HG03521 (cell line): ENCODE measurements around the gene IGLON5.

Source experiments
- ATAC-seq: cut with Tn5 transposase; IDR thresholded peaks from one replicate; pipeline ENCODE4 v1.9.1; 2021; ENCODE audit warnings: mild to moderate bottlenecking, moderate library complexity; ENCODE audit not compliant: unreplicated experiment

IGLON5 gene

DNA sequence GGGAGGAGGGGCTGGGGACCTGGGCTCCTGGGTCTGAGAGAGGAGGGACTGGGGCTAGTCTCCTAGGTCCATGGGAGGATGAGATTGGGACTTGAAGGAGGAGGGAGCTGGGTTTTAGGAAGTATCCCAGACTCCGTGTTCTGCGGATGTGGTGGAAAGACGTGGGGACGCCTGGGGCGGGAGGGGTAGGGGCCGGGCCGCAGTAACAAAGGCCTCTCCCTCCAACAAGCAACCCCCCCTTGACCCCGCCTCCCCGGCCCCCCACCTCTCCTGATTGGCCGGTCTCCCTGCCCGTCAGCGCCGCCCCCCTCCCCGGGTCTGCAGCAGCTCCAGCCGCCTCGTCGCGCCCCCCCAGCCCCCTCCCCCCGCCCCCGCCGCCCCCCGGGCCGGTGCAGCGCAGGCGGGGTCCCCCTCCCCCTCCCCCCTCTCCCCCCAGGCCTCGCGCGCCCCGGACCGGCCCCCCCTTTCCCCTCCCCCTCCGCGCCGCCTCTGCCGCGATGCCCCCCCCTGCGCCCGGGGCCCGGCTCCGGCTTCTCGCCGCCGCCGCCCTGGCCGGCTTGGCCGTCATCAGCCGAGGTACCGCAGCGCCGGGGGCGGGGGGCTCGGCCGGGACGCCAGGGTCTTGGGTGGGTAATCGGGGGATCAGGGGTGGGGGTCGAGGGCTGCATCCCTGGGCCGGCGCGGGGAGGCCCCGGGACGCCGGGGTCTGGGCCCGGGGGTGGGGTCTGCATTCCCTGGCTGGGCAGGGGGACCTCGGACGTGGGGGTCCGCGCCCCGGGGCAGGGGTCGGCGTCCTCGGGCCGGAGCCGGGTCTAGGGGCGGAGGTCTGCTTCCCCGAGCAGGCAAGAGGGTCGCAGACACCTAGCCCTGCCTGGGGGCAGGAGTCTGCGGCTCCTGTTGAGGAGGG lies at the start of gene IGLON5:
Gene IGLON5, plus strand, starts transcription at position 294 of the 907 bp plus-strand sequence. Its CDS starts 204 bp downstream, at position 498.
- no peak for ATAC-seq

DNA sequence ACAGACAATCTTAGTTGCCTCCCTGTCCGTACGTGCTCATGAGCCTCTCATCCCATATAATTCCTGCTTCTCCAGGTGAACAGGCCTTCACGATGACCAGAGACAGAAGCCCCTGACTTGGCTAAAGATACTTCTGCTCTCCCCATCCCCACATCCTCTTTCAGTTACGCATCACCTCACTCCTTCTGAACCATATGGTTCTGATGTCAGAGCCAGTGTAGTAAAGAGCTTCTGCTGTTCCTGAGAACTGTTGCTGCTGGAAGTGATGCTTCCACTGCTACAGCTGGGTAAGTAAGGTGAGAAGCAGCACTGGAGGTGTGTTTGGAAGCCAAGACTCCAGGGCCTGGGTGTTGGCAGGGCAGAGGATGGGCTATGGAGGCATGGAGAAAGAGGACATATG lies 47.6 kb upstream of the IGLON5 start:
- ATAC-seq: no peak

DNA sequence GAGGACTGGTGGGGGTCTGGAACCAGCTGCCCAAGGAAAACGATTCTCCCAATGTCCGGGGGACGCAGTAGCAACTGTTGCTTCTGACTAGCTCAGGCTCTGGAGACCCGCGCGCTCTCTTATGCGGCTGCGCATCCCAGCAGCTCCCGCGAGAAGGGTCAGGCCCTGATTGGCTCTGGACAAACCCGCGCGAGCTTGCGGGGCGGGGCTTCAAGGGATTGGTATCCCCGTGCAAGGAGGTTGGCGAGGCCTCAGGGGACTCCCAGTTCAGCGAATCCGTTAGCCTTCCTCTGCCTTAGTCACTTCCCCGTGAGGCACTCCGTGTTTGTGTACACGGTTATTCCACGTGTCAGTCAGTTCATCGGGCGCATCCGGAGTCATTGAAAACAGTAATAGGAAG lies 40.4 kb upstream of the IGLON5 start:
- ATAC-seq: no peak

DNA sequence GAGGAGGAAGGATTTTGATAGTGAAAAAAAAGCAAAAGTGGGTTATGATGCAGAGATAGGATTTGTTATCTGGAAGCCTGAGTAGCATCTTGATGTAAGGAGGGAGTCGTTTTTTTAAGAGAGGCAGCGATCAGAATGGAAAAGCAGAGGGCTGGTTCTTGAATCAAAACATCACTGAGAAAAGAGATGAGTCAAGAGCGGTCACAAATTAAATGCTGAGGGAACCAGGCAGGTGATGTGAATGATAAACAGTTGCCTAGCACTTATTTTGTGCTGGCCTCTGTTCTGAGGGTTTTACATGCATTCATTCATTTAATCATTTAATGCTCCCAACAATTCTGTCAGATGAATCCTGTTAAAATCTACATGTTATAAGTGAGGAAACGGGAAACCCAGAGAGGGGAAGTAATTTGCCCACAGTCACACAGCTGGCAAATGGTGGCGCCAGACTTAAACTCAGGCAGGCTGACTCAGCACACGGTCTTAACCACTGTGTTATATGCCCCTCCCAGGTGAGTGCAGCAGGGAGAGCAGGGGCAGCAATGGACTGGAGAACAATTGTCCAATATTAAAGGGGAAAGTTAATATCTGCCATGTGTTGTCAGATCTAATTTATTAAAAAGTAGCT lies 39.1 kb upstream of the IGLON5 start:
- no peak for ATAC-seq

DNA sequence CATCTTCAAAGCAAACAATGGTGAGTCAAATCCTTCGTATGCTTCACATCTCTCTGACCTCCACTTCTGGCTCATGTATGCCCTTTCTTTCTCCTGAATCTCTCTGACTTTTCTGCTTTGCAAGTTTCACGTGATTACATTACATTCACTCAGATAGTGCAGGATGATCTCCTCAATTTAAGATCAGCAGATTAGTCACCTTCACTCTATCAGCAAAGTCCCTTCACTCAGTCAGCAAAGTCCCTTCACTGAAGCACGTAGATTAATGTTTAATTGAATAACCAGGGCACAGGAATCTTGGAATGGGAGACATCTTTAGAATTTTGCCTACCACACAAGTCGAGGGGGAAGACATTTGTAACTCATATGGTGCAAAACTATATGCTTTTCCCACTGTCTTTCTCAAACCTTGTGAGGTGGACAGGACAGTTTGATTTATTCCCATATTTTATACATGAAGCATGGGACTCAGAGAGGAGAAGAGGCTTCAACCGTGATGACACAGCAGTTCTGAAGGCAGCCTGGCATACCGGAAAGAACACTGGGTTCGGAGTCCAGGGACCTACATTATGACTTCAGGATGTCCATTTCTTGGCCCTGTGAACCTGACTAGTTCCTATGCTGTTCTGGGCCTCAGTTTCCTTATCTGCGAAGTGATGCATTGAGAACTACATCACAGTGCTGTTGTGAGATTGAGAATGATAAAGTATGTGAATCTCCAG lies 37.2 kb upstream of the IGLON5 start:
- no peak for ATAC-seq

DNA sequence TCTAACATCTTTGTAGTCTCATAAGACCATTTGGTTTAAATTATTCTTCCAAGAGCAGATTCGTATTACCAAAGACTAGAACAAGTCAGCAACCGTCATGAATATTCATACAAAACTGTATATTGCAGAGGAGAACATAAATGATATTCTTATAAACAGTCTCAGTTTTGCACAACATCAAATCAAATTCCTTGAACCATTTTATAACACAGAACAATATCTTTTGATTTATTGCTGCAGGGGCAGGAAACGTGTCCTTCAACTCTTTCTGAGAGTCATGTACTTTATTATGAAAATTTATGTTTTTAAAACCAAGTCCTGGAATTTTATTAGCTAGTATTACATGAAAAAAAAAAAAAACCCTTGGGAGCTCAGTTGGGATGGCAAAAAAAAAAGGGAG lies 34.3 kb upstream of the IGLON5 start:
- no peak for ATAC-seq

DNA sequence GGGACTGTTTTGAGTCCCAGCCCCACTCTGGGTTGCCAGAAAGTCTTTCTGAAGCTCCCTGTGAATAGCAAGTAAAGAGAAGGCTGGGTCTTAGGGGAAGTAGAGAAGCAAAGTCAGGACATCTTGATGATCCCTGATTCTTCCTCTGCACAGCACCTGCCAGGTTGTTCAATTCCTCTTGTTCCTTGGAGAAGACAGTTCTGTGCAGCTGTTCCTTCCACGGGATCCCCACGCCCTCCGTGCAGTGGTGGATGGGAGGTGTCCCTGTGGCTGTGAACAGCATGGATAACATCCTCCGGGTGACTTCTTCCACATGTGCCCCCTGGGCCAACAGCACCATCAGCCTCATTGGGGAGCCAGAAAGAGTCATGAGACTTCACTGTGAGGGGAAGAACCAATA lies 29.1 kb upstream of the IGLON5 start:
- no peak for ATAC-seq

DNA sequence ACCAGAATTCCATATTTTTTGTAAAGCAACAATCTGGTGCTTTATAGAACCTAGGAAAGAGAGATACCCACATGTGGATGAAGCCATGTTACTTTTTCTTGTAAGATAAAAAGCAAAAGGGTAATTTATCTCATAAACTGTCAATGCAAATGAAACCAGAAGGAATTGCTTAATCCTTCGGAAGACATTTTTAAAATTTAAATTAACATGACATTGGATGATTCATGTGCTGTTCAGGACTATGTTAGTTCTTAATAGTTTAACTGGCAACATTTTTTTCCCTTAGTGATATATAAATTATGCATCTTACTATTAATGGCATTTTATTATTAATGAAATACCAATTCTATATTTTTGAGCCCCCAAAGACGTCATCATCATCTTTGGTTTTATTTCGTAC lies 25.8 kb upstream of the IGLON5 start:
- no peak for ATAC-seq

DNA sequence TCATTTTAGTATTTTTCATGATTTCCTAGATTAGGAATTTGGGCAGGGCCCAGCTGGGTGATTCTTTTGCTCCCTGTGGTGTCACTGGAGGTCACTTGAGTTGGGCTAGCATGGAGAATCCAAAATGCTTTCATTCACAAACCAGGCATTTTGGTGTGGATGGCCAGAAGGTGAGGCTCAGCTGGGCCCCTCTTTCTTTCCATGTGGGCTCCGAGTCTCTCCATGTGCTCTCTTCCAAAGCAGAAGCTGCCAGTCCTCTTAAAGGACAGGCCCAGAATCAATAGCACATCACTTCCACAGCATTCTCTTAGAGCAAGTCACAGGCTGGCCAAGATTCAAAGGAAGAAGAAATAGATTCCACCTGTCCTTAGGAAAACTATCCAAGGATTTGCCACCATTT lies 21.8 kb upstream of the IGLON5 start:
- no peak for ATAC-seq

DNA sequence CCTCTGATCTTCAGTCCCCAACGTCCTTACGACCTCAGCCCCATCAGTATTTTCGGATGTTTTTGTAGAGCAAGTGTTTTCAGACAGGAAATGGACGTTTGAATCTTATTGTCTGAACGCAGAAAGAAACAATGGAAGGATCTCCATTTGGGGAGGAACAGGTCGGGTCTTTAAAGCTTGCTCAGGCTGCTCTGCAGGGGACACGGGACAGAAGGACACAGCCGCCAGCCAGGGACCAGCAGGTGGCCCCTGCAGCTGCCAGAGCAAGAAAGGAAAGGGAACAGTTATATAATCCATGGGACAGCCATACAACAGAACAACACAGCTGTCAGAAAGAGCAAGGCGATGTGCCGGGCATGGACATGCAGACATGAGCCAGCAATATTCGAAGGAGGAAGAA lies 18.5 kb upstream of the IGLON5 start:
- no peak for ATAC-seq

DNA sequence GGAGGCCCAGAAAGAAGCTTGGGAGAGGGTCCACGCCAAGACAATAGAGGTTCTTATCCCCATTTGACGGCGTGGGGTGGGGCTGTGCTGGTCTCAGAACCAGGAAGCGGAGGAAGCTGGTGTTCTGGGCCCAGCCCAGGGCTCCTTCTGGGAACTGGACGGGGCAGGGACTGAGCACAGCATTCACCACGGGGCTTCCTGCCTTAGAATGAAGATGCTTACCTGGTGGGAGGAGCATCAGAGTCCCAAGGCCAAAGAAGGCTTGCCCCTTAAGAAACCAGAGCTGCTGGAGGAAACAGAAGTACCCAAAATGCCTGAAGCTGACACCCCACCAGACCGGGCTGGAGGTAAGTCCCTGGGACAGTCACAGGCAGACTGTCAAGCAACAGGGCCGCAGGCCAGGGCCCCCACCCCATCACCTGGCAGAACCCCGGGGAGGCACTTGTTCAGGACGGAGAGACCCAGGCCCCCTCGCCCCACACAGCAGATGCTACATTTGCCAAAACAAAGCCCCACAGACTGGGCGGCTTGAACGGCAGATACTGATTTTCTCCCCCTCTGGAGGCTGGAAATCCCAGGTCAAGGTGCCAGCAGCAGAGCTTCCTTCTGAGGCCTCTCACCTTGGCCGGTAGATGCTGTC lies 17.8 kb upstream of the IGLON5 start:
- no peak for ATAC-seq

DNA sequence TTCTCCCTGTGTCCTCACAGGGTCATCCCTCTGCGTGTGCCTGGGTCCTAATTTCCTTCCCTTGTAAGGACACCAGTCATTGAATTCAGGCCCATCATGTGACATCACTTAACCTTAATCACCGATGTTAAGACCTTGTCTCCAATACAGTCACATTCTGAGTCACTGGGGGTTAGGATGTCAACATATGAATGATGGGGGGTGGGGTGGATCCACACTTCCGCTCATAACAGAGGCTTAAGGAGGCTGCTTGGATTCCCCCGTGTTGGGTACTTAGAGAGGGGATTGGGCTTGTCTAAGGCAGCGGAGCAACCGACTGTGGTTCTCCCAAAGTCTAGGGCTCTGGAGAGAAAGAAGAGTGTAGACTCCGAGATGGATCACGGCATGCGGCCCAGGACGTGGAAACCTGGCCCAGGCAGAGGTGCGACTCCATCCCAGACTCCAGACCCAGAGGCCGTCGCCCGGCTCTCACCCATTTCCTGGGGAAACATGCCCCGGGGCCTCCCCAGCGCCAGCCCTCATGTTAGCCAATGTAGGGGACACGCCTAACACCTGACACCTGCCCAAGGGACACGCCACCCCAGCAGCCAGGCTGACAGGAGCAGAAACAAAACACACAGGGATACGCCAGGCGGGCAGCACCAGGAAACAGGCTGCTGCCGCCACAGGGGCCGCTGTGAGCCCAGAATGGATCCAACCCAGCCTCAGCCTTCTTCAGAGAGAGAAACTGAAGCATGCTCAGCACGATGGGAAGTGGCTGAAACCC lies 17.1 kb upstream of the IGLON5 start:
- ATAC-seq: no peak

DNA sequence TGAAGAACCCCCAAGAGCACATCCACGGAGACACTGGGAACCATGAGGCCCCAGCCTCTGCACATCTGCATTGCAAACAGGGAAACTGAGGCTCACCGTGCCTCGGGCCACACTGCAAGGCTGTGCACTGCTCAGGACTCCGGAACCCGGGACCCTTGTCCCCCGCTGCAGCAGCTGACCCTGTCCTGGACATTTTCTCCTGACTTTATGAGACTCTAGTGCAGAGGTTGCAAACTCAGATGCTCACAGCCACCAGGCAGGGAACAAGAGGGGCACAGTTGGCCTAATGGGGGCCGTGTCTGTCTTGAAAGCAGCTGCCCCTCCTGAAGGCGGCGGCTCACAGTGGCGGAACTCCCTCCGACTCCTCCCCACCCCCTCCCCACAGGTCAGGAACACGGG lies 16.5 kb upstream of the IGLON5 start:
- ATAC-seq: no peak

DNA sequence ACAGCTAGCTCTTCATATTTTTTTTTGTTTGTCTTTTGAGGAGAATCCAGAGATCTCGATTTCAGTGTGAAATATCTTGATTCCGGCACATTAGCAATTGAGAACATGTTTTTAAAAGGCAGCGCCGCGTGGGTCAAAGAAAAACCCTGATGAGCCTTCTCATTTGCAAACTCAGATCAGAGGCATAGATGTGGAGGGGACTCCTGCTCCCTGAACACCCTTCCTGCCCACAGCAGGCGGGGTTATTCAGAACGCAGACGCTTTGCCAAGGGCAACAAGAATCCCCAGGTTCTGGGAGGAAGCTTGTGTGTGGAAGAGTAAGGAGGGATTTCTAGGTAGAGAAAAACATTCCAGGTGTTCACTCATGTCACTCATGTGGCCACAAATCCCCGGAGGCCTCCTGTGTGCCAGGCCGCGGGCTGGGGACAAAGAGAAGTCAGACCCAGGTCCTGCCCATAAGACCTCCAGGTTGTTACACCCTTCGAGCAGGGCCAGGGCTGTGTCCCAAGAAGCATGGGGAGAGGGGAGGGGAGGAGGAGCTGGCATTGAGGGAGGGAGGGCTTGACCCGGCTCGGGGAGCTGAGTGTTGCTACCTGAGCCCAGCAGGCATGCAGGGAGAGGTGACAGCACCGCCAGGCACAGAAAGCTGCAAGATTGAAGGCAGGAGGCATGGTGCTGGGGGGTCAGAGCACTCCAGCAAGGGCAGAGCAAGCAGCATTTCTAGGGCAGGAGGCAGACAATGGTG lies 15.9 kb upstream of the IGLON5 start:
- no peak for ATAC-seq

DNA sequence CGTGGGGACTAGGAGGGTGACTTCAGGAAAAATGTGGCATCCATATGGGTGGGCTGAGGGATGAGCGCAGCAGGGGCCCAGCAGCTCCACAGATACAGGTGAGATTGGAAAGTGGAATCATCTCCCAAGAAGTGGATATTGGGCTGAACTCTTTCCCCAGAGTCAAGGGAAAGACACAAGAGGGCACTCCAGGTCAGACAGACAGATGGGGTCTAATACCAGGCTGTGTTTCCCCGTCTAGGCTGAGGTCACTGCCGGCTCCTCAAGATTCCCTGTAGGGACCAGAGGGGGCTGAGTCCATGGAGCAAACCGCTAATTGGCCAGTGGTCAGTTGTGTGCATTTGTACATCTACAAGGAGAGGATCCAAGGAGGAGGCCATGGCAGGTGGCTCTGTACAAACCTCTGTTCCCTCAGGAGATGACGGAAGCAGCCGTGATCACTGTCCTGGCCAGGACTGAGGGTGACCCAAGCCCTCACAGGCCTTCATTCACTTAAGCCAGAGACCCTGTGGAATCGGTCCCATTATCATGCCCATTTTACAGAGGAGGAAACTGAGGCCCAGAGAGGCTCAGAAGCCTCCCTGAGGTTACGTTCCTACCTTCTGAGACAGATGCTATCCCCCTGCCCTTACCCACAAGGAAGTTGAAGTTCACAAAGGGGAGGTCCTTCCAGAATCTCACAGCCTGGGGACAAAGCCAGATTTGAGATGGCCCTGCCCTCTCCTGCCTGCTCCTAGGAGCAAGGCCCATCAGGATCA lies 14.9 kb upstream of the IGLON5 start:
- ATAC-seq: no peak

DNA sequence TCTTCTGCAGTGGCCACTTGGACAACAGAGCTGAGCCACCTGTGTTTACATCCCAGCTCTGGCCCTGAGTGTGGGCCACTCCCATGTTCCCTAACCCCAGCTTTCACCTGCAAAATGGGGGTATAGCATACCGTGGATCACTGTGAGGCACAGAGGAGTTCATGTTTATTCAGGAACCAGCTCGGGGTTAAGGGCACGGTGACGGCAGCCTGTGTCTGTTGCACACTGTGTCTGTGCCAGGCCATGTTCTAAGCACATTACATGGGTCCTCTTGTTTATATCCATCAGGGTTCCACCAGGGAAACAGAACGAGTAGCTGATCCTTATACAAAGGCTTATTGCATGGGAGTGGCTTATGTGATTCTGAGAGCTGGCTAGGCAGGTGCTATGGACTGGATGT lies 14.0 kb upstream of the IGLON5 start:
- no peak for ATAC-seq

DNA sequence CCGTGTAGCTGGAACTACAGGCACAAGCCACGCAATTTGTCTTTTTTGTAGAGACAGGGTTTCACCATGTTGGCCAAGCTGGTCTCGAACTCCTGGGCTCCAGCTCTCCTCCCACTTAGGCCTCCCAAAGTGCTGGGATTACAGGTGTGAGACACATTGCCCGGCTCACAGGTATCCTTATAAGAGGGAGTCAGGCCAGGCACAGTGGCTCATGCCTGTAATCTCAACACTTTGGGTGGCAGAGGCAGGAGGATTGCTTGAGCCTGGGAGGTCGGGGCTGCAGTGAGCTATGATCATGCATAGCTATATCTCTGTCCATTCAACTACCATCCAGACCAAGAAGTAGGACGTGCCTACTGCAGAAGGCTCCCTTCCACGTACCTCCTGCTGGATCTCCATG lies 10.2 kb upstream of the IGLON5 start:
- no peak for ATAC-seq

DNA sequence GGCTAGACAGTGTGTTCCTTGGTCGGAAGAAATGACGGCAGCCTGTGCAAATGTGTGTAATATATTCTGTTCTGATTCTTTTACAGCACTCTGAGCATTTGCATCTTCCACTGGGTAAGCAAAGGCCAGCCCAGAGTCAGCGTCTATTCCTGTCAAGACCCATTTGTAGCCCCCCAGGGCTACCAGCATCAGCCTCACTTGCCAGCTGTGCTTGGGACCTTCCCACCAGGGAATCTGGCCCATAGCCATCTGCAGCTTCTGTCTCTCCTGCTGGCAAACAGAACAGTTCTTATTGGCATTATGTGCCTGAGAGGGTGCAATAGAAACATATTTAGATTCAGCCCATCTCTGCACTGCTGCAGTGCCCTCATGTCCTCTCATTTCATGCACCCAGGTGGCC lies 6.0 kb upstream of the IGLON5 start:
- no peak for ATAC-seq

DNA sequence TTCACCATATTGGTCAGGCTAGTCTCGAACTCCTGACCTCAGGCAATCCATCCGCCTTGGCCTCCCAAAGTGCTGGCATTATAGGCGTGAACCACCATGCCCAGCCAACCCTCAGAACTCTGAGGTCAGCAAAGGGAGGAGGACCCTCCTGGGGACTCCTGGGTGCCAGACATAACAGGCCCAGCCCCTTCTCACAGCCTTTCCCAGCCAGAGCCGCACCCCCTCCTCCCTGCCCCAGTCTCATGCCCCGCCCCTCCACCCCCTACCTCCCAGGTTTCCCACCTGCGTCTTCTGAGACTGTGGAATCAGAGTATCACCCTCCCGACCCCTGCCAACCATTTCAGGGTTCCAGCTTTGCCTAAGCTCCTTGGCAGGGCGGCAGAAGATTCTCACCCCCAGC lies 5.2 kb downstream of the IGLON5 start:
- ATAC-seq: no peak
